Mesenteric fat pad (tissue), 1 donor: ENCODE data around the gene TEAD1. TPM values are rescaled to one million over a fixed set of nuclear protein-coding genes. Genes with fewer than 3 reads are reported as not detected.

ENCODE experiments used
- DNase-seq: peaks from one replicate; pipeline ENCODE4 v3.0.0-alpha.2; 2020; ENCODE audit warnings: low spot score
- total RNA-seq: library from RNA; stranded (reverse); fragmentation: NEBNext Ultra II Directional; extraction: Animal tissue kit (Norgen Biotek cat#: 25700); gene quantifications from one replicate; pipeline ENCODE4 v1.2.1, GENCODE V29; 2021
- donor health status: DM: yes; HTN: yes; CAD: no.

The TEAD1 gene
- total RNA-seq, 1 donor from 2014 or later: 150 TPM

- no peak for DNase-seq
Measured at GRCh38 chr11:12706545-12707499, 32.6 kb downstream of the TEAD1 start.

GRCh38 chr11:12707500-12707880, 33.3 kb downstream of the TEAD1 start:
- no peak for DNase-seq

DNA sequence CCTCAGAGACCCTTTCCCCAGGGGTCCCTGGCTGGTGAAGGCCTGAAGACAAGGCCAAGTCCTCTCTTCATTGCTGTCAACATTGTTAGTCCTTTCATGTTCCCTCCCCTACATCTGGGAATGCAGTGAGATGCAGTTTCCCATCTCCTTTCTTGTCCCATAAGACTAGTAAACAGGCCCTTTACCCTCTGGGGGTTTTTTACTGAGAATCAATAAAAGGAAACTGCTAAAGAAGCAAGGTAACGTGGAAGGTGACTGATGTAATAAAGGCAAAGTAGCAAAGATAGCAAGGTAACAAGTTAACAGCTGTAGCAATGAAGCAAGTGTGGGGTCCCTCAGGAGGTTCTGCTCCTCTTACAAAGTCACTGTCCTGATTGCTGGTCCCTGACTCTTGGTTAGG, 37.3 kb downstream of the TEAD1 start:
- DNase-seq: no peak

DNA sequence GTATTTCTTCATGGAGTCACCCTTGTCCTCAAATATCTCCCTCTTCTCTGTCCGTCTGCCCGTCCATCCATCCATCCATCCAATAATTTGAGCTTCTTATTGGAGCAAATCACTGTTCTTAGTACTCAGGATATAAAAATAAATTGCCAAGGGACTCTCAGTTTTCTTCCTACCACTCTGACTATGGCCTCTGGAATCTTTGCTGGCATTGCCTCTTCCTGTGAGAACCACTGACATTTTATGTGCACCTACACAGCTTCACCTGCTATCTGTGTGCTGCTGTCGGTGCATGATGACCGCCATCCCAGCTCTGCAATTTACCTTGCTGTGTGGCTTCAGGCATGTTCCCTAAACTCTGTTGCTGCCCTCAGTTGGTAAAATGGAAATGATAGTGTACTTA, 37.9 kb downstream of the TEAD1 start:
- no peak for DNase-seq

GRCh38 chr11:12715131-12715530, 40.9 kb downstream of the TEAD1 start:
- DNase-seq: no peak

DNA sequence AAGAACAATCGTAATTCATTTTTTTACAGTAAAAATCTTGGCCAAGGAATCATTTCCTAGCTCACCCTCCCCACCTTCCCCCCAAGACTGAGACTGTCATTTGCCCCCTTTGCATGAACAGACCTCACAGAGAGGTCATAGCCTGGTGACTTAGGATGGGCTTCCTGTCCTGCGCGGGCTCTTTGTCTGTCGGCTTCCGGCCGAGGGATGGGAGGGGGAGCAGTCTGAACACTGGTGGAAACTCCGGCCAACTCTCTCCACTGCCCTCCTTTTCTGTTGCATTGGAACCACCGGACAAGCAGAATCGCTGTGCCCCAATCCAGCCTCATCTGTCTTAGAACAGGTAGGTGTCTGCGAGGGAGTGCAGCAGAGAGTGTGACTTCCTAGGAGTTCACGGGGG, 41.7 kb downstream of the TEAD1 start:
- DNase-seq: no peak

GRCh38 chr11:12716816-12717215, 42.6 kb downstream of the TEAD1 start:
- no peak for DNase-seq

DNA sequence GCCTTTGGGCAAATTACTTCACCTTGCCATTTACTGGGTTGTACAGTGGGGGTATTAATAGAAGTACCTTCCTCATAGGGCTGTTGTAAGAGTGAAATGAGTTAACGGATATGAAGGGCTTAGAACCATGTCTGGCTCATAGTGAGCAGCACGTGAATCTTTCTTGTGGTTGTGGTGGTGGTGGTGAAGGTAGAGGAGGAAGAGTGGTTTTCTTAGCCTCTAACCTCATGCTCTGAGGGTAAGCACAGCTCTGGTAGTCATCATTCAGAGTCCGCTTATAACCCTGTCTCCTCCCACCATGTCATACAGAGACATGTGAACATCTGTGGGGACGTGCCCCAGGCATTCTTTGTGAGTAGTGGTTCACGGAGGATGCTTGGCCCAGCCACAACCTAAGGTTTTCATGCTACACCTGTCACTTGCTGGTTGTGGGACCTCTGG, 43.6 kb downstream of the TEAD1 start:
- DNase-seq: no peak

- no peak for DNase-seq
Measured at GRCh38 chr11:12719221-12719620, 45.0 kb downstream of the TEAD1 start.

GRCh38 chr11:12721816-12722604, 47.8 kb downstream of the TEAD1 start:
- no peak for DNase-seq

DNA sequence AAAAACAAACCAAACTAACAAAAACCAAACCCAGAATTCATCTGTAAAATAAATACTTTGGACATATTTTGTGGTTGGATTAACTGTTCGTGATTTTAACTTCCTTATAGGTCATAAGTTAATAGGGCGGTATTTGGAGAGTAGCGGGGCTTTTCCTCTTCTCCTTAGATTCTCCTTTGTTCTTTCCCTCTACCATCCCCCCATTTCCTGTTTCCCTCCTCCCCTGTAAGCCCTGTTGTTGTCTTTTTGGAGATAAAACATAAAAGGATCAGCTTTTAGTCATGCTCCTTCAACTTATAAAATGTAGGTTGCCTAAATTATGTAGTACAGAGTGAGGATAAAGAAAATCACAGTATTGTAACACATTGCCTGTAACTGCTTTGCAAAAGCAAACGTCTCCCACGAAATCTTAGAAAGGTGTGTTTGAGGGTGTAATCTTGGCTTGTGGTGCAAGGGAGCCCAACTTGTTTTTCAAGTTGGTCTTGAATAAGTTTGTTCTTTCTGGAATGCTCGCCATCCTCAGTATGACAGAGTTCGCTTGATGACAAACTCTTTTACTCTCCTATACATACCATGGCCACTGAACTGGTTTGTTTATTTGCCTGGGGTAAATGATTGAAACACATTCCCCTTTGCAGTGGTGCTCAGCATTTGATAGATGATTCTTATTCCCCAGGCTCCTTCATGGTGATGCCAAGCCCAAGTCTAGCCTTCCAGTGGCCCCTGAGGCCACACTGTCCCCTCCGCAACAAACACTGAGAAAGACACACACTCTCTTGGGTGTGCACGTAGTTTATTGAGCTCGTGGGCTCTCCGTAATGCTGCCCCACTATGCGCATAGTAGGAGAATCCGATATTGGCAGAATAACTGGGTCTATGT, 49.4 kb downstream of the TEAD1 start:
- DNase-seq: no peak

DNA sequence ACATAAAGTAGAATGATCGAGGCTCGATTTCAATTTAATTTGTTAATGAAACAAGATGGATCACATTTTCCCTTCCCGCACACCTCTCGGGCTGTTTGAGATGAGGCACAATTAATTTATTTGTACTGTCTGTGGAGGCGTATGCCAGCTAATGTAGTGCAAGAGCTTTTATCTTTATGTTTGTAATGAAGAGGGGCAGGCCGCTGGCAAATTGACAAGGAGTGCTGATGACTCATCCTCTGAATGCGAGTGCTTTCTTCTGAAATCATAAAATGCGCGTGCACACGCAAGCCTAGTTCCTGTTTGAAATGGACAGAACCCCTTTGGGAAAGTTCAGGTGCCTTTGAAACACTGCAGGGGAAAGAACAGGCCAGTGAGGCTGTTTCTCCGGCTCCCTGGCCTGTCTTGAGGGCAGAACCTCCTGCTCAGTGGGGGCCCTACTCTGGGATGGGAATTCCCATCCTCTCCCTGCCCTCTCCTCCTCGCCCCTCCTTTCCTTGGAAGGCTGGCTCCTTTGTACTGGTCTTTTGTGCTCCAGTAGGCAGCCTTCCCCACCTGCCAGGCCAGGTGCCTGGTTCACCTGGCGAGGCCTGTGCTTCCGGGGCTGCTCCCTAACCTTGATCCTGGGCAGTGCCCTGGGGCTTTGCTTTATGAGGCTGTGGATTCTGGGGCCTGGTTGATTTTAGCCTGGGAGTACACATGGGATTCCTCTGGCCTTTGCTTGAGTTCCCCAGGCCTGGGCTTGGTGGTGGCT, 50.3 kb downstream of the TEAD1 start:
- DNase-seq: no peak

- DNase-seq: no peak
Measured at GRCh38 chr11:12725055-12725862, 51.0 kb downstream of the TEAD1 start.

- DNase-seq: no peak
Measured at GRCh38 chr11:12725863-12726682, 51.9 kb downstream of the TEAD1 start.

DNA sequence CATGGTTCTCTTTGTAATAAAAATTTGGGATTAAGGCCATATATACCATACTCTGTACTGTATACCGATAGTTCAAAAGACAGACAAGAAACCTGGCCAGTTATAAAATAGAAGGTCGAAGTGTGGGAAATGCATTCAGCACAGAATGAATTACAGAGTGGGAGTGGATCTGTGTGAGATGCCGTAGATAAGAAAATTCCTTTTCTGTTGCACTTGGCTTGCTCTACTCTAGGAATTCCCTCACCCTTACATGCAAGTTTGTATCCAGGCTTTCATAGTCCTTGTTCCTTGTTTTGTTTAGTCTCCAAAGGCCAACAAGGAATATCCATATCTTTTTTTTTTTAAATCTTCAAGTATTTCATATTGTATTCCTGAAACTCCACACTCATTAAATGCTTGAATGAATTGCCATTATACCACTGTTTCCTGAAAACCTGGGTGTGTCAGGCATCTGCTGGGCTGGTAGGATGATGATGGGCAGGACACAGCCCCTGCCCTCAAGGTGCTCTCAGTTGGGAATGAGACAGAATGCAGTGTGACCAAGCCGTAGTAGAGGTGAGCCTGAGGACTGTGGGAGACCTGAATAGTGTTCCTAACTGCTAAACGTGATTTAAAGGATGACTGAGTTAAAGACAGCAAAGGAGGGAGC, 53.5 kb downstream of the TEAD1 start:
- DNase-seq: no peak

- no peak for DNase-seq
Measured at GRCh38 chr11:12728417-12728816, 54.2 kb downstream of the TEAD1 start.

- DNase-seq: no peak
Measured at GRCh38 chr11:12729941-12730340, 55.7 kb downstream of the TEAD1 start.

GRCh38 chr11:12731841-12732336, 57.7 kb downstream of the TEAD1 start:
- DNase-seq: no peak
